Keratinocyte (primary cell): ENCODE results near the gene ERMARD. TPM values are rescaled to one million over a fixed set of nuclear protein-coding genes. Genes with fewer than 3 reads are reported as not detected.

Experiments
- DNase-seq: peaks from one replicate; pipeline ENCODE4 v3.0.0-alpha.2; 2011; ENCODE audit warnings: low read depth, missing footprints, low spot score
- FAIRE-seq: peaks from 2 replicates; lab custom pipeline; 2011; peaks lifted over from hg19 to GRCh38; lab: Jason Lieb, UNC
- H2AFZ ChIP-seq: 2 replicates; pipeline ENCODE4 v1.6.0; 2012; ENCODE audit warnings: low read length, control low read depth, inconsistent platforms; ENCODE audit not compliant: control insufficient read depth
- H3K27ac ChIP-seq: 2 replicates; pipeline ENCODE4 v1.5.1; 2011; ENCODE audit warnings: low read length; ENCODE audit not compliant: control insufficient read depth, insufficient read depth
- H3K27me3 ChIP-seq: 3 replicates; pipeline ENCODE4 v1.6.0; 2011; ENCODE audit warnings: low read length; ENCODE audit not compliant: control insufficient read depth, insufficient read depth; ENCODE audit errors: extremely low read depth
- H3K36me3 ChIP-seq, 2 experiments: 2 replicates in 1 of 2; 3 replicates in 1 of 2; pipeline ENCODE4 v1.5.1; 2011; ENCODE audit warnings: low read length in 2 of 2, mild to moderate bottlenecking in 1 of 2; ENCODE audit not compliant: control insufficient read depth in 2 of 2, insufficient read depth in 2 of 2; ENCODE audit errors: extremely low read depth in 1 of 2
- H3K4me1 ChIP-seq: 3 replicates; pipeline ENCODE4 v1.5.1; 2011; ENCODE audit warnings: low read length; ENCODE audit not compliant: control insufficient read depth, insufficient read depth; ENCODE audit errors: extremely low read depth
- H3K4me2 ChIP-seq: 3 replicates; pipeline ENCODE4 v1.6.0; 2011; ENCODE audit warnings: low read depth, low read length; ENCODE audit not compliant: control insufficient read depth, insufficient read depth; ENCODE audit errors: extremely low read depth
- H3K4me3 ChIP-seq, 3 experiments: fragments of 200-600 bp in 1 of 3; sonication (generic) in 1 of 3; 2 replicates in 2 of 3; 3 replicates in 1 of 3; pipeline ENCODE4 v1.5.1; 2011 to 2016; ENCODE audit warnings: low read length in 3 of 3, mild to moderate bottlenecking in 3 of 3, control low read depth in 2 of 3, inconsistent platforms in 1 of 3, low read depth in 1 of 3, mixed read lengths in 1 of 3, mixed run types in 1 of 3, moderate library complexity in 1 of 3; ENCODE audit not compliant: control insufficient read depth in 2 of 3, insufficient read depth in 2 of 3; ENCODE audit errors: extremely low read depth in 1 of 3
- H3K79me2 ChIP-seq: 2 replicates; pipeline ENCODE4 v1.6.0; 2012; ENCODE audit warnings: low read length; ENCODE audit not compliant: control insufficient read depth, insufficient read depth
- H3K9ac ChIP-seq: 3 replicates; pipeline ENCODE4 v1.6.0; 2011; ENCODE audit warnings: low read length; ENCODE audit not compliant: control insufficient read depth, insufficient read depth; ENCODE audit errors: extremely low read depth
- H3K9me1 ChIP-seq: 3 replicates; pipeline ENCODE4 v1.6.0; 2011; ENCODE audit warnings: low read length; ENCODE audit not compliant: control insufficient read depth, insufficient read depth; ENCODE audit errors: extremely low read depth
- H3K9me3 ChIP-seq: 2 replicates; pipeline ENCODE4 v1.5.1; 2012; ENCODE audit warnings: low read depth, low read length; ENCODE audit not compliant: control insufficient read depth
- H4K20me1 ChIP-seq: 3 replicates; pipeline ENCODE4 v1.6.0; 2011; ENCODE audit warnings: low read length; ENCODE audit not compliant: control insufficient read depth, insufficient read depth; ENCODE audit errors: extremely low read depth
- EZH2 ChIP-seq: IDR thresholded peaks from one replicate; pipeline ENCODE4 v1.6.1; 2012; ENCODE audit warnings: inconsistent platforms, mild to moderate bottlenecking, low read length, moderate library complexity
- dilution Hi-C: fragments of 300-500 bp; cut with MboI; formaldehyde crosslinking; loops from one replicate; pipeline ENCODE4 v1.7.0; 2020; ENCODE audit warnings: low sequenced_read_pairs; ENCODE audit not compliant: extremely low pct_ligation_motif_present
- polyA plus RNA-seq, 5 experiments: library from polyadenylated mRNA; depleted of rRNA in 3 of 5; stranded (reverse) in 3 of 5; stranded (forward) in 1 of 5; unstranded in 1 of 5; fragments of >200 nt; gene quantifications; 1 replicate in 1 of 5; 2 replicates in 3 of 5; 3 replicates in 1 of 5; pipeline versions ENCODE4 v1.2.1 to v1.2.3, GENCODE V29; 2011 to 2012; ENCODE audit warnings: missing spikeins in 2 of 5, low read depth in 1 of 5, low replicate concordance in 1 of 5
- TF ChIP-seq, protein P1 (sequence below), 3 experiments: IDR thresholded peaks in 1 of 3; conservative IDR thresholded peaks in 1 of 3; optimal IDR thresholded peaks in 1 of 3; 2 replicates in 2 of 3; 3 replicates in 1 of 3; pipeline versions ENCODE3 to v1.5.1; 2011; ENCODE audit warnings: low read length in 3 of 3, mild to moderate bottlenecking in 3 of 3, moderate library complexity in 2 of 3, control low read depth in 1 of 3, inconsistent platforms in 1 of 3; ENCODE audit not compliant: insufficient read depth in 2 of 3; ENCODE audit errors: extremely low read depth in 1 of 3

The ERMARD gene
- polyA plus RNA-seq, 1 donor (not counting 4 experiments of a cell fraction or from before 2014, with no cell fraction given) = 37.9 TPM

DNA sequence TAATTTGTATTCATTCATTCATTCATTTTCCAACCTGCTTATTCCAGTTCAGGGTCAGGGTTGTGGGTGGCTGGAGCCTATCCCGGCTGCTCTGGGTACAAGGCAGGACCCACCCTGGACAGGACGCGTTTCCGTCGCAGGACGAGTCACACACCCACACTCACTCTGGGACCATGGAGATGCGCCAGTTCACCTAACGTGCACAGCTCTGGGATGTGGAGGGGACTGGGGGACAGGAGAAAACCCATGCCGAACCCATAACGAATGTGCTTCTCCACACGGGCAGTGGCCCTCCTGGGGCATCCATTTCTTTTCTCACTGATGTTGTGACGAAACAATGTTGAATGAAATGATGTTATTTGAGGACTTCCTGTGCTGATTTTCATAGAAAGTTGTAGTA, 26.5 kb downstream of the ERMARD start:
- Histone ChIP-seq H3K4me1 (no peaks in the 10 kb centered on the region), H3K4me2 (no peak overlapping the region), H3K36me3 (peaks cover 4 to 18% of the 10 kb centered on the region in 2 experiments), H3K27me3 (no peaks in the 10 kb centered on the region), H3K4me3 (no peak overlapping the region), H3K9me1 (no peaks in the 10 kb centered on the region), H4K20me1 (no peaks in the 10 kb centered on the region), H3K9me3 (no peaks in the 10 kb centered on the region), H2AFZ (no peak overlapping the region), H3K27ac (no peak overlapping the region), H3K9ac (no peak overlapping the region), H3K79me2 (no peaks in the 10 kb centered on the region)
- FAIRE-seq (no peak), DNase-seq (no peak)
- TF ChIP-seq, protein P1, sequence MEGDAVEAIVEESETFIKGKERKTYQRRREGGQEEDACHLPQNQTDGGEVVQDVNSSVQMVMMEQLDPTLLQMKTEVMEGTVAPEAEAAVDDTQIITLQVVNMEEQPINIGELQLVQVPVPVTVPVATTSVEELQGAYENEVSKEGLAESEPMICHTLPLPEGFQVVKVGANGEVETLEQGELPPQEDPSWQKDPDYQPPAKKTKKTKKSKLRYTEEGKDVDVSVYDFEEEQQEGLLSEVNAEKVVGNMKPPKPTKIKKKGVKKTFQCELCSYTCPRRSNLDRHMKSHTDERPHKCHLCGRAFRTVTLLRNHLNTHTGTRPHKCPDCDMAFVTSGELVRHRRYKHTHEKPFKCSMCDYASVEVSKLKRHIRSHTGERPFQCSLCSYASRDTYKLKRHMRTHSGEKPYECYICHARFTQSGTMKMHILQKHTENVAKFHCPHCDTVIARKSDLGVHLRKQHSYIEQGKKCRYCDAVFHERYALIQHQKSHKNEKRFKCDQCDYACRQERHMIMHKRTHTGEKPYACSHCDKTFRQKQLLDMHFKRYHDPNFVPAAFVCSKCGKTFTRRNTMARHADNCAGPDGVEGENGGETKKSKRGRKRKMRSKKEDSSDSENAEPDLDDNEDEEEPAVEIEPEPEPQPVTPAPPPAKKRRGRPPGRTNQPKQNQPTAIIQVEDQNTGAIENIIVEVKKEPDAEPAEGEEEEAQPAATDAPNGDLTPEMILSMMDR (optimal IDR thresholded peaks at IDR 0.05 in 1 of 3, IDR thresholded peaks at IDR 0.05 in 1 of 3, conservative IDR thresholded peaks at IDR 0.05 in 1 of 3; ENCODE audit: extremely low read depth in 1 of 3, insufficient read depth in 2 of 3, low read length in 3 of 3) = no peak
- TF ChIP-seq EZH2 = no peak
- dilution Hi-C loops = no loop called here

DNA sequence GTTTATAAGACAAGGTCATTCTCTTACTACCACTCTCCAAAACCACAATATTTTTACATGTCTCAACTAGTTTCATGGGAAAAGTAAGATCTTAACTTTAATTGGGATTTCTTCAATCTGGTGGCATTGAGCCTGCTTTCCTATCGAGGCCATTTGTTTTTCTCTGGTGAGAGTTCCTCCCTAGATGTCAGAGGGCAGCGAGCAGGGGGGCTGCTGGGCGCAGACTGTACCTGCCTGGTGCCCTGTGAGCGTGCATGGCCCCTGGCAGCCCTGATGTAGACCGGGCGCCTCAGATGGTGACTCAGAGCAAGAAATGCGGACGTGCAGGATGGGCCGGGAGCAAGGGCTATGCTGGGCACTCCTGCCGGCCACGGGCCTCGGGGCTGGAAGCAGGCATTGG, 27.2 kb downstream of the ERMARD start:
- Histone ChIP-seq H3K4me1 (no peaks in the 10 kb centered on the region), H3K9ac (no peak overlapping the region), H3K27ac (no peak overlapping the region), H3K9me3 (no peaks in the 10 kb centered on the region), H4K20me1 (no peaks in the 10 kb centered on the region), H3K4me3 (no peak overlapping the region), H3K27me3 (no peaks in the 10 kb centered on the region), H3K36me3 (peaks cover 4 to 15% of the 10 kb centered on the region in 2 experiments), H2AFZ (no peak overlapping the region), H3K79me2 (no peaks in the 10 kb centered on the region), H3K4me2 (no peak overlapping the region), H3K9me1 (no peaks in the 10 kb centered on the region)
- TF ChIP-seq, protein P1 (optimal IDR thresholded peaks at IDR 0.05 in 1 of 3, IDR thresholded peaks at IDR 0.05 in 1 of 3, conservative IDR thresholded peaks at IDR 0.05 in 1 of 3; ENCODE audit: extremely low read depth in 1 of 3, insufficient read depth in 2 of 3, low read length in 3 of 3) = no peak
- no peak for TF ChIP-seq EZH2
- dilution Hi-C loops = no loop called here
- DNase-seq (no peak), FAIRE-seq (no peak)
